ENCODE measurements around the gene MAPKBP1. TPM values are rescaled to one million over a fixed set of nuclear protein-coding genes. Genes with fewer than 3 reads are reported as not detected.
"Not testable (repeated sequence)": the region's sequence is repeated elsewhere in the genome, so short reads cannot be mapped to it uniquely, and the experiment has no call there.

MAPKBP1 gene
- total RNA-seq, 1 donor from 2014 or later, result 24.7 TPM

DNA sequence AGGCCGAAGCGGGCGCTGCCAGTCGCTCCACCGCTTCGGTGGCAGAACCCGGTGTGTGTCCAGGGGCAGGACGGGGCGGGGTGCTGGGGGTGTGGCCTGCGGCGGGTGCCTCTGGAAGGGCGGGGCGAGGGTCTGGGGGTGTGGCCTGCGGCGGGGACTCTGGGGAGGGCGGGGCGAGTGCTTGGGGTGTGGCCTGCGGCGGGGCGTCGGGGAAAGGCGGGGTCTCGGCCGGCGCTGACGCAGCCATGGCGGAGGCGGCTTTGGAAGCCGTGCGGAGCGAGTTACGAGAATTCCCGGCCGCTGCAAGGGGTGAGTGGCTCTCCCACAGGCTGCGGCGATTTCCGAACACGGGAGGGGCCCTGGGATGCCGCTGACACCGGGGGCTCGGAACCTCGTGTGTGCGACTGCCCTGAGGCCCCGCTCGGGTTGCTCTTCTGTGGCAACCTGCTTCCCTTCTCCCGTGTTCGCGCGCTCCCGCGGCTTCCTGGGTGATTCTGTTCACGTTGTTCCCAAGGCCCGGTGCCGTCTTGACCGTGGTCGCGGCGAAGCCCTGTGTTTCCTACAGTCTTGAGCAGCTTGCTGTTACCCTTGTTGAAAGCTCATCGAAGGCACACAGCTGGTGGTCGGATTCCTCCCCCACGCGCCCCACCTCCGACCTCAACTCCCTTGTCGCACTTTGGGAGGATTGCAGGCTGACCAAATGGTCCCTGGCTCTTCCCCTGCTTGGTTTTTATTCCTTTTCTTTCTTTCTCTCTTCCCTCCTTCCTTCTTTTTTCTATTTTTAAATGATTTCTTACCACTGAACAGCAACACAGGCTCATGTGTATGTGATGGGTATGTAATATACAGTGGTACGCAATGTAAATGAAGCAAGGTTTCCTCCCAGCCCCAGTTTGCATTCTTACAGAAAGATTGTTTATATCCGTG is 53.9 kb downstream of the MAPKBP1 start, which contains the start of gene JMJD7:
Gene JMJD7 (plus strand): TSS at position 213 of the 927 bp plus-strand sequence. CDS start 33 bp downstream, at position 246.
- Mint-ChIP-seq H3K36me3 (ENCODE audit: low read depth) (peaks cover 29% of the 10 kb centered on the region), H3K4me1 (ENCODE audit: low read depth) (peaks cover 33% of the 10 kb centered on the region), H3K27ac (peak within 1 kb of the TSS; percentile 77), H3K4me3 (ENCODE audit: low read depth) (peak within 1 kb of the TSS; percentile 95), H3K9me3 (no peaks in the 10 kb centered on the region), H3K27me3 (ENCODE audit: low read depth) (no peaks in the 10 kb centered on the region)
- intact Hi-C loops (cut with micrococcal nuclease), result loop anchor here (5.0 kb wide), 1 partner anchor 144 kb away; the partner anchor contains the start of gene EHD4
- DNase-seq (ENCODE audit: low spot score), result peak; percentile 90

DNA sequence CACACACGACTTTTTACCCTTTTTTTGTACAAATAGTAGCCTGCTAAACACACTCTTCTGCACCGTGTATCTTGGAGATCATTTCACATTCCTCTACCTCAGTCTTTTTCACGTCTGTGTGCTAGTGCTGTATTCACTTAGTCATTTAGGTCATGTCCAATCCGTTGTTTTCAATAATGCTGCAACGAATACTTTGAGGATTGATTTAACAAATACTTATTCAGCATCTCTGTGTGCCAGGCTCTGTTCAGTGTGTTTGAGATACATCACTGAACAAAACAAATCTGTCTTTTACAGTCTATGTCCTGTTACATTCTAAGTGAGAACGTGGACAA is 54.5 kb downstream of the MAPKBP1 start:
- H3K27me3 Mint-ChIP-seq (ENCODE audit: low read depth), result no peaks in the 10 kb centered on the region
- no peak for DNase-seq (ENCODE audit: low spot score)
- intact Hi-C loops (cut with micrococcal nuclease), result loop anchor here (5.0 kb wide), 1 partner anchor 144 kb away; the partner anchor contains the start of gene EHD4
- no peaks in the 10 kb centered on the region for H3K9me3 Mint-ChIP-seq
- H3K27ac Mint-ChIP-seq, result peak overlapping the region; percentile 72
- H3K36me3 Mint-ChIP-seq (ENCODE audit: low read depth), result peaks cover 28% of the 10 kb centered on the region
- peak overlapping the region; percentile 95 for H3K4me3 Mint-ChIP-seq (ENCODE audit: low read depth)
- H3K4me1 Mint-ChIP-seq (ENCODE audit: low read depth), result peaks cover 36% of the 10 kb centered on the region

DNA sequence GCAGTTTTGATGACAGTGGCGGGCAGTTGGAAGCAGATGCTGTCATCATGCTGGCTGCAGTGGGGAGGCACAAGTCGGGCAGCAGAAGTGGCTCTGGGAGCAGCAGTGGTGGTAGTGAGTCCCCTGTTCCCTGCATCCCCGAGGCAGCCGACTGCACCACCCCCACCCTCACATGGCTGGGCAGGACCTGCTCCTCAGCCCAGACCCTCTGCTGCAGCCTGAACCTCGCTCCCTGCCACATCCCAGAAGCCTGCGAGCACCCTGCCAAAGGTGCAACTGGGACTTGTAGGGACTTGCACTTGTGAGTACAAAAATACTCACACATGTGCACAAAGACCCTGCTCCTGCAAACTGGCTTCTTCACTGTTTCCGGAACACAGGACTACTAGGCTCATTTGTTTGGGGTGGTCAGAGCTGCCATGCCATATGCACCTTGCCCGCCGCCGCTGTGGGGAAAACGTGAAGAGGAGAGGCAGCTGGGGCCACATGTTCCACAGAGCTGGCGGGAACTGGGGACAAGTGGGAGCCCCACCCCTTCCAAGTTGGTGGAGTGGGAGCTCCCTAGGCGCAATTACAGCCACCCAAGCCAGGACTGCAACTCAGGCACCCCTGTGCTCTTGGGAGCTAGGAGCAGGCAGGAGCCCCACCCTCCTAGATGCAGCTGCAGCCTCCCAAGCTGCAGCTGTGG is 55.8 kb downstream of the MAPKBP1 start:
- H3K36me3 Mint-ChIP-seq (ENCODE audit: low read depth), result peaks cover 23% of the 10 kb centered on the region
- H3K4me3 Mint-ChIP-seq (ENCODE audit: low read depth), result no peak overlapping the region
- H3K4me1 Mint-ChIP-seq (ENCODE audit: low read depth), result peaks cover 40% of the 10 kb centered on the region
- no peaks in the 10 kb centered on the region for H3K9me3 Mint-ChIP-seq
- DNase-seq (ENCODE audit: low spot score), result no peak
- intact Hi-C loops (cut with micrococcal nuclease), result loop anchor here (5.0 kb wide), 1 partner anchor 142 kb away; the partner anchor contains the start of gene EHD4
- H3K27me3 Mint-ChIP-seq (ENCODE audit: low read depth), result no peaks in the 10 kb centered on the region
- no peak overlapping the region for H3K27ac Mint-ChIP-seq

DNA sequence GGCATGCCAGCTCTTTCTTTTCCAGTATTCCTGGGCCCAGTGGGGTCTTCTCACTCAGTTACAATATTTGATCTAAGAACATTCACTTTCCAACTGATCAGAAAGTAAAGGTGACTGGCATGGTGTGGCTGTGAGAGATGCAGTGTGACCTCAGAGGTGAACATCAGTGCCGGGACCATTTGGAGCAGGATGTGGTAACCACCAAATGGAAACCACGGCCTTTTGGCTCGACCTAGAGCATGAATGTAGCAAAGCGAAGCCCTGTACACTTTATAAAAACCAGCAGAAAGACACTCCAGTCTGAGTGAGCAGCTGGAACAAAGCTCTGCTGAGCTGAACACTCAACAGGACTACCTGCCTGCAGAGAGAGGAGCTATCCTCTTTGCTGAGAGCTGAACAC is 57.0 kb downstream of the MAPKBP1 start:
- Mint-ChIP-seq H3K27ac (peak overlapping the region; percentile 68), H3K36me3 (ENCODE audit: low read depth) (peaks cover 23% of the 10 kb centered on the region), H3K4me1 (ENCODE audit: low read depth) (peaks cover 40% of the 10 kb centered on the region), H3K4me3 (ENCODE audit: low read depth) (peak overlapping the region; percentile 5)
- intact Hi-C loops (cut with micrococcal nuclease), result loop anchor here (1.0 kb wide), 1 partner anchor 57 kb away; the partner anchor contains the start of gene MAPKBP1
- DNase-seq (ENCODE audit: low spot score), result peak; percentile 71
- not testable (repeated sequence) for H3K27me3 Mint-ChIP-seq (ENCODE audit: low read depth); H3K9me3 Mint-ChIP-seq

DNA sequence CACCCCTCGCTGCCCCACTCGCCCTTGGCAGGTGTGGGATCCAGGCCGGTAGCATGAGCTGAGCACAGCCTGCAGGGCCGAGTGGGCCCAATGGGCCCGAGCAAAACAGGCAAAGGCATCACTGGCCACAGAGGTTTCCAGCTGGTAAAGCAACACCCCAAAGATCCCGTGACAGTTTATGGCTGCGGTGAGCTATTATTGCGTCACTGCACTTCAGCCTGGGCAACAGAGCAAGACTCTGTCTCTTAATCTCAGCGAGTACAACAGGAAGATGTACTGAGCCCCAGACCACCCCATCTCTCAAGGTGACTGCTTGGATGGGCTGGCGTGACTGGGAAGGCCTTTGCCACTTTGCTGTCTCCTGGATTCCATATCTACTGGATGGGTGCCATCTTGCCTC is 57.9 kb downstream of the MAPKBP1 start:
- H3K4me1 Mint-ChIP-seq (ENCODE audit: low read depth), result peaks cover 40% of the 10 kb centered on the region
- intact Hi-C loops (cut with micrococcal nuclease), result no loop called here
- no peaks in the 10 kb centered on the region for H3K27me3 Mint-ChIP-seq (ENCODE audit: low read depth)
- no peak overlapping the region for H3K4me3 Mint-ChIP-seq (ENCODE audit: low read depth)
- no peak for DNase-seq (ENCODE audit: low spot score)
- no peaks in the 10 kb centered on the region for H3K9me3 Mint-ChIP-seq
- H3K36me3 Mint-ChIP-seq (ENCODE audit: low read depth), result peaks cover 26% of the 10 kb centered on the region
- H3K27ac Mint-ChIP-seq, result no peak overlapping the region

DNA sequence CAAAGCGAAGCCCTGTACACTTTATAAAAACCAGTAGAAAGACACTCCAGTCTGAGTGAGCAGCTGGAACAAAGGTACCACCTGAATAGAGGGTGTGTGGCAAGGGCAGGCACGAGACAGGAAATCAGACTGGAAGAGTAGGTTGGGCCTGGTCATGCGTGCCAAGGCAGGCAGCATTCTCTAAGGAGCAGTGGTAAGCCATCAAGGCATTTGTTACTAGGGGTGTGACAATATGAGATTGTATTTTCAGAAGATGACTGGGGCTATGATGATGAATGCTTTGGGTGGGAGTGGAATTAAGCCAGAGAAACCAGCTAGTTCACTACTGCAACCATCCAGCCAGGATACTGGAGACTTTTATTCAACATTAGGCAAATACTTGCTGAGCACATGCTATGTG is 58.6 kb downstream of the MAPKBP1 start:
- H3K4me3 Mint-ChIP-seq (ENCODE audit: low read depth), result no peak overlapping the region
- DNase-seq (ENCODE audit: low spot score), result no peak
- peaks cover 37% of the 10 kb centered on the region for H3K4me1 Mint-ChIP-seq (ENCODE audit: low read depth)

DNA sequence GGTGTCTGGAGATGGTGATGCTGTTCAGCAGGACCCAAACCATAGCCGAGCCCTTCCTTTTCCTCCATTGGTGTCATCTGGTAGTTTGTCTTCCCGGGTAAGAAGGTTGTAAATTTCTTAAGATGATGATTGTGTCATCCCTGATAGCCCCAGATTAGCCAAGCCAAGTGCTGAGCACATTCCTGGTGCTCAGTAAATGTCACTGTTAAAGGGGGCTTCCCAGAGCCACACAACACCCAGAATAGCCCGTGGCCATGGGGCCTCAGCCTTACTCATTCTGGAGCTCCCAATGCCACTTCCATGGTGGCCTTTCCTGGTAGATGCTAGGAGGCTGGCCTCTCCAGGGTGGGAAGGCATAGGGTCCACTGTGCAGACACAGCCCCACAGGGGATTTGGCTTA is 59.8 kb downstream of the MAPKBP1 start:
- Mint-ChIP-seq H3K4me3 (ENCODE audit: low read depth) (no peak overlapping the region), H3K27ac (no peak overlapping the region), H3K27me3 (ENCODE audit: low read depth) (no peaks in the 10 kb centered on the region), H3K9me3 (no peaks in the 10 kb centered on the region), H3K4me1 (ENCODE audit: low read depth) (peaks cover 31% of the 10 kb centered on the region), H3K36me3 (ENCODE audit: low read depth) (peaks cover 26% of the 10 kb centered on the region)
- no peak for DNase-seq (ENCODE audit: low spot score)
- intact Hi-C loops (cut with micrococcal nuclease), result no loop called here

More for the DNA sequence above, 58.6 kb downstream of the MAPKBP1 start:
- Mint-ChIP-seq H3K27me3 (ENCODE audit: low read depth) (no peaks in the 10 kb centered on the region), H3K27ac (no peak overlapping the region), H3K9me3 (no peaks in the 10 kb centered on the region), H3K36me3 (ENCODE audit: low read depth) (peaks cover 26% of the 10 kb centered on the region)
- intact Hi-C loops (cut with micrococcal nuclease), result no loop called here

DNA sequence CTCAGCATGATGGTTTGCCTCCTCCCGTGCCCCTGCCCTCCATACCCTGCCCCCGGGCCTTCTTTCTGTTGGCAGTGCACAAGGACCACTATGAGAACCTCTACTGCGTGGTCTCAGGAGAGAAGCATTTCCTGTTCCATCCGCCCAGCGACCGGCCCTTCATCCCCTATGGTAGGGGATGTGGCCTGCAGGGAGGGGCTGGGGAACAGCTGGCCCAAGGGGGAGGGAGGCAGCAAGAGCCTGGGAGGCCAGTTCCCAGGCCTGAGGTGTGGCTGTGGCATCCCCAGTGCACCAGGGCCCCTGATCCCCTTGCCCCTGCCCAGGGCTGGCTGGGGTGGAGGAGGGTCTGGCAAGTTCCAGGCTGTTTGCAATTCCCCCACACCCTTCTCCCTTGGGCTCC is 61.8 kb downstream of the MAPKBP1 start:
- no peaks in the 10 kb centered on the region for H3K9me3 Mint-ChIP-seq
- H3K36me3 Mint-ChIP-seq (ENCODE audit: low read depth), result peaks cover 23% of the 10 kb centered on the region
- H3K4me3 Mint-ChIP-seq (ENCODE audit: low read depth), result no peak overlapping the region
- no peak overlapping the region for H3K27ac Mint-ChIP-seq
- peaks cover 26% of the 10 kb centered on the region for H3K4me1 Mint-ChIP-seq (ENCODE audit: low read depth)
- DNase-seq (ENCODE audit: low spot score), result no peak
- H3K27me3 Mint-ChIP-seq (ENCODE audit: low read depth), result no peaks in the 10 kb centered on the region
- intact Hi-C loops (cut with micrococcal nuclease), result no loop called here

DNA sequence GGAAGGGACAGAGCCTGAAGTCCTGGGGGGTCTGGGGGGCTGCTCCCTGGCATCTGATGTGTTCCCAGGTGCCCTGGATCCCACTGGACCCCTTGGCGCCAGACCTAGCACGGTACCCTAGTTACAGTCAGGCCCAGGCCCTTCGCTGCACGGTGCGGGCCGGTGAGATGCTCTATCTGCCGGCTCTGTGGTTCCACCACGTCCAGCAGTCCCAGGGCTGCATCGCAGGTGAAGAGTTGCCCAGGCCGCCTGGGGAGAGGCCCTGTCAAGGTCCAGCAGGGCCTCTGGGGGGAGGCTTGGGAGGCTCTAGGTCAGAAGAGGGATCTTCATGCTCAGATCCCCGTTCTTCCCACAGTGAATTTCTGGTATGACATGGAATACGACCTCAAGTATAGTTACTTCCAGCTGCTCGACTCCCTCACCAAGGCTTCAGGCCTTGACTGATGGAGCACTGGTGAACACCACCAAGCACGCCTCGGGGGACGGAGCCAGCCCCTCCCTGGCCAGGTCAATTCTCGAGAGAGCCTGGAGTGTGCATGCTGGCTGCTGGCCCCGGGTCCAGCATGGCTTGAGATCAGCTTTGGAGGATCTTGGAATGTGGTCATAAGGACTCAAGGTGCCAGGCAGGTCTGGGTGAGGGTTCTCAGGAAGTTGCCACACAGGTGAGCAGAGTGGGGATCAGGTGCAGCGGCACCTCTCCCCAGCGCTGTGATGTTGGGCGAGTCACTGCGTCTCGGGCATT is 62.6 kb downstream of the MAPKBP1 start:
- no peak for DNase-seq (ENCODE audit: low spot score)
- H3K4me3 Mint-ChIP-seq (ENCODE audit: low read depth), result no peak overlapping the region
- no peaks in the 10 kb centered on the region for H3K9me3 Mint-ChIP-seq
- H3K27ac Mint-ChIP-seq, result no peak overlapping the region
- intact Hi-C loops (cut with micrococcal nuclease), result no loop called here
- peaks cover 20% of the 10 kb centered on the region for H3K36me3 Mint-ChIP-seq (ENCODE audit: low read depth)
- H3K27me3 Mint-ChIP-seq (ENCODE audit: low read depth), result no peaks in the 10 kb centered on the region
- H3K4me1 Mint-ChIP-seq (ENCODE audit: low read depth), result peaks cover 18% of the 10 kb centered on the region

DNA sequence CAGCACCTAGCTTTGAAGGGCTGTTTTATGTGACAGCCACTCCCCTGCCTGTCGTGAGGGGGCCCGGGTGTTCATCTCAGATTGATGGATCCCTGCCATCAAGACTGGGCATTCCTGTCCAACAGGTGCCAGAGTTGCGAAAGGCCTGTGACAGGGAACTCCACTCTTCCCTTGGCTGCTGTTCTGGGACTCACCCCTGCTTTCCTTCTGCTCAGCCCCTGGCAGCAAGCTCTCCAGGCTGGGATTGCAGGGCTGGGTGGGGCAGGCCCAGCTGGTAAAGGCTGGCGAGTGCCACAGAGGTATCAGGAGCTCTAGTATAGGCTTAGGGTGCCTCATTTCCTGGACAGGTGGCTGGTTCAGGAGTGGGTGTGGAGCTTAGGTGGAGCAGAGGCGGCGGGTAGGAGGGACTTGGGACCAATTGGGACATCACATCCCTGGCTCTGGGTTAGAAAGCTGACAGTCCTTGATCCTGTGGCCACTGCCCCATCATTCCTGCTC is 64.2 kb downstream of the MAPKBP1 start, which contains the start of gene PLA2G4B:
Gene PLA2G4B (plus strand): TSS at position 448 of the 498 bp plus-strand sequence. CDS start 67 bp downstream, outside the sequence.
- no peak for DNase-seq (ENCODE audit: low spot score)
- H3K4me3 Mint-ChIP-seq (ENCODE audit: low read depth), result no peak within 1 kb of the TSS
- H3K27me3 Mint-ChIP-seq (ENCODE audit: low read depth), result no peaks in the 10 kb centered on the region
- H3K27ac Mint-ChIP-seq, result no peak within 1 kb of the TSS
- H3K9me3 Mint-ChIP-seq, result no peaks in the 10 kb centered on the region
- H3K36me3 Mint-ChIP-seq (ENCODE audit: low read depth), result peaks cover 8% of the 10 kb centered on the region
- peaks cover 6% of the 10 kb centered on the region for H3K4me1 Mint-ChIP-seq (ENCODE audit: low read depth)
- intact Hi-C loops (cut with micrococcal nuclease), result no loop called here

DNA sequence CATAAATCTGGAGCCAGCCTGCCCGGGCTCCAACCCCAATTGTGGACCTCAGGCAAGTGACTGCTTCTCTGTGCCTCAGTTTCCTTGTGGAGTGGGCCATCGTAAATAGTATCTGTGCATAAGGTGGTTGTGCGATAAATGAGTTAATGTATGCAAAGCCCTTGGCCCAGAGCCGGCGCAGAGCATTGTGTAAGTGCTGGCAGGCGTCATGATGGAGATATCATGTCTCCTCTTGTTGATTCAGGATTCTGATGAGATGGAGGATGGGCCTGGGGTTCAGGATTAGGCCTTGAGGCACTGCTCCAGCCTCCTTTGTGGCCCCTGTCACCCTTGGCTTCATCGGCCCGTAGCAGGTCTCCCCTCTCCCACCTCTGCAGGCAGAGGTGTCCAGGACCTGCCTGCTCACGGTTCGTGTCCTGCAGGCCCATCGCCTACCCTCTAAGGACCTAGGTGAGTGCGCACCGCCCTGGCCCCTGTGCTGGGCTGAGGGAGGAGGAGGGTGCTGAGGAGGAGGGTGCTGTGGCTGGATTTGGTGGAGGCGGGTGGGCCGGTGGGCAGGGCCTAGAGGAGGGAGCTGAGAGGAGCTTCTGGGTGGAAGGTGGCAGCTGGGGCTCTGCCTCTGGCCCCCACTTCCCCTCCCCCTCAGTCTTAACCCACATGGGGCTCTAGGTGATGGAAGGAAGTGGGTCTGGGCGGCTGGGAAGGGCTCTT is 65.7 kb downstream of the MAPKBP1 start:
- no peak overlapping the region for H3K27ac Mint-ChIP-seq
- no peaks in the 10 kb centered on the region for H3K27me3 Mint-ChIP-seq (ENCODE audit: low read depth)
- peaks cover 5% of the 10 kb centered on the region for H3K36me3 Mint-ChIP-seq (ENCODE audit: low read depth)
- no peak overlapping the region for H3K4me3 Mint-ChIP-seq (ENCODE audit: low read depth)
- H3K4me1 Mint-ChIP-seq (ENCODE audit: low read depth), result no peaks in the 10 kb centered on the region
- H3K9me3 Mint-ChIP-seq, result no peaks in the 10 kb centered on the region
- intact Hi-C loops (cut with micrococcal nuclease), result no loop called here
- no peak for DNase-seq (ENCODE audit: low spot score)

DNA sequence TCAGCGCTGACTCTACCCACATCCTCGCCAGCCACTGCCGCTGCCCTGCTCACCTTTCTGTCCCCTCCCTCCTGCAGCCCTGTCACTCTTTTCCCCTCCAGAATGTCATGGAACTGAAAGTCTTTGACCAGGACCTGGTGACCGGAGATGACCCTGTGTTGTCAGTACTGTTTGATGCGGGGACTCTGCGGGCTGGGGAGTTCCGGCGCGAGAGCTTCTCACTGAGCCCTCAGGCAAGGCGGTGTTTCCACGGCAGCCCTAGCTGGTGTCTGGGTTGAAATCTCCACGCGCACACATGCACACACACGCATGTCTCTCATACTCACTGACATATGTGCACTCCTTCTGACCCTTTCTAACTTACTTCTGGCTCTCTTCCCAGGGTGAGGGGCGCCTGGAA is 66.4 kb downstream of the MAPKBP1 start:
- DNase-seq (ENCODE audit: low spot score), result no peak
- H3K9me3 Mint-ChIP-seq, result no peaks in the 10 kb centered on the region
- no peaks in the 10 kb centered on the region for H3K27me3 Mint-ChIP-seq (ENCODE audit: low read depth)
- H3K36me3 Mint-ChIP-seq (ENCODE audit: low read depth), result peaks cover 5% of the 10 kb centered on the region
- intact Hi-C loops (cut with micrococcal nuclease), result no loop called here
- no peak overlapping the region for H3K27ac Mint-ChIP-seq
- no peak overlapping the region for H3K4me3 Mint-ChIP-seq (ENCODE audit: low read depth)
- no peaks in the 10 kb centered on the region for H3K4me1 Mint-ChIP-seq (ENCODE audit: low read depth)

All from activated T-helper 2 cell treated with anti-CD3 and anti-CD28 coated beads, Interferon-gamma antibody, Interleukin-2, Interleukin-4, amounts not matched to agents 10 μg/mL and 5 μg/mL and 100 μg/mL, durations not matched to agents 14 hours and 24 hours and 36 hours (primary cell).